DND-41 (cell line): Measurements from ENCODE around the gene TECPR2.

ENCODE experiments used
- ATAC-seq: fragments of 200-7000 bp; cut with Tn5 transposase; 3 replicates; pipeline ENCODE4 v1.9.1; 2021; ENCODE audit warnings: low read depth; ENCODE audit not compliant: insufficient read depth
- DNase-seq: peaks from one replicate; pipeline ENCODE4 v3.0.0-alpha.2; 2020
- H2AFZ ChIP-seq: 2 replicates; pipeline ENCODE4 v1.6.0; 2012; ENCODE audit warnings: low read depth, low read length
- H3K27ac ChIP-seq: 2 replicates; pipeline ENCODE4 v1.5.1; 2012; ENCODE audit warnings: low read length, inconsistent platforms
- H3K27me3 ChIP-seq: fragments of 200-600 bp; sonication (generic); 2 replicates; pipeline ENCODE4 v1.6.0; 2012; ENCODE audit warnings: low read length, mild to moderate bottlenecking, inconsistent platforms; ENCODE audit not compliant: insufficient read depth, poor library complexity
- H3K36me3 ChIP-seq: 2 replicates; pipeline ENCODE4 v1.5.1; 2012; ENCODE audit warnings: low read length, inconsistent platforms; ENCODE audit not compliant: insufficient read depth
- H3K4me1 ChIP-seq: 2 replicates; pipeline ENCODE4 v1.5.1; 2012; ENCODE audit warnings: mild to moderate bottlenecking, low read length; ENCODE audit not compliant: insufficient read depth
- H3K4me2 ChIP-seq: 2 replicates; pipeline ENCODE4 v1.6.0; 2012; ENCODE audit warnings: mild to moderate bottlenecking, moderate library complexity, low read length, inconsistent platforms; ENCODE audit not compliant: insufficient read depth
- H3K4me3 ChIP-seq, 2 experiments: fragments of 200-600 bp in 1 of 2; shearing (Covaris generic) in 1 of 2; 2 replicates each; pipeline ENCODE4 v1.5.1; 2012 to 2016; ENCODE audit warnings: inconsistent platforms in 2 of 2, low read length in 2 of 2, mild to moderate bottlenecking in 2 of 2, low read depth in 1 of 2, moderate library complexity in 1 of 2
- H3K79me2 ChIP-seq: 2 replicates; pipeline ENCODE4 v1.6.0; 2012; ENCODE audit warnings: low read length, inconsistent platforms; ENCODE audit not compliant: insufficient read depth
- H3K9ac ChIP-seq: 2 replicates; pipeline ENCODE4 v1.6.0; 2012; ENCODE audit warnings: low read depth, mild to moderate bottlenecking, inconsistent platforms, low read length, moderate library complexity
- H3K9me3 ChIP-seq: 2 replicates; pipeline ENCODE4 v1.5.1; 2012; ENCODE audit warnings: low read length, moderate library complexity, mild to moderate bottlenecking, inconsistent platforms; ENCODE audit not compliant: insufficient read depth, severe bottlenecking
- H4K20me1 ChIP-seq: 2 replicates; pipeline ENCODE4 v1.6.0; 2012; ENCODE audit warnings: low read length; ENCODE audit not compliant: insufficient read depth
- CTCF ChIP-seq: IDR thresholded peaks from 2 replicates; pipeline ENCODE4 v1.5.1; 2012; ENCODE audit warnings: borderline replicate concordance, low read length, moderate library complexity, mild to moderate bottlenecking; ENCODE audit not compliant: poor library complexity, severe bottlenecking; ENCODE audit errors: extremely low read depth
- EZH2 ChIP-seq: IDR thresholded peaks from 3 replicates; pipeline ENCODE4 v1.6.1; 2012; ENCODE audit warnings: borderline replicate concordance, low read depth, mild to moderate bottlenecking, moderate library complexity, low read length, inconsistent platforms; ENCODE audit not compliant: severe bottlenecking

The TECPR2 gene

GRCh38 chr14:102507081-102507856 lies 144.5 kb downstream of the TECPR2 start:
- Histone ChIP-seq H3K27ac (no peak overlapping the region), H3K27me3 (no peaks in the 10 kb centered on the region), H4K20me1 (no peaks in the 10 kb centered on the region; the same call in 1 of the 2 replicates), H3K9me3 (no peaks in the 10 kb centered on the region), H3K4me1 (no peaks in the 10 kb centered on the region), H3K4me2 (no peak overlapping the region), H2AFZ (no peak overlapping the region), H3K4me3 (no peak overlapping the region), H3K79me2 (no peaks in the 10 kb centered on the region), H3K36me3 (no peaks in the 10 kb centered on the region), H3K9ac (no peak overlapping the region)
- no peak for TF ChIP-seq EZH2
- no peak for TF ChIP-seq CTCF
- no peak for ATAC-seq
- no peak for DNase-seq

GRCh38 chr14:102507857-102508312 lies 145.1 kb downstream of the TECPR2 start:
- Histone ChIP-seq H3K4me2 (no peak overlapping the region), H3K9me3 (no peaks in the 10 kb centered on the region), H3K4me1 (no peaks in the 10 kb centered on the region), H3K79me2 (no peaks in the 10 kb centered on the region), H3K4me3 (no peak overlapping the region), H3K27me3 (no peaks in the 10 kb centered on the region), H3K9ac (no peak overlapping the region), H3K36me3 (no peaks in the 10 kb centered on the region), H2AFZ (no peak overlapping the region), H3K27ac (no peak overlapping the region), H4K20me1 (no peaks in the 10 kb centered on the region; the same call in 1 of the 2 replicates)
- peak; percentile 24; the same call in 1 of the 3 replicates for ATAC-seq
- TF ChIP-seq CTCF, result peak; percentile 30
- no peak for TF ChIP-seq EZH2
- no peak for DNase-seq

- no peaks in the 10 kb centered on the region for H3K36me3 ChIP-seq
- H2AFZ ChIP-seq, result no peak overlapping the region
- H3K9ac ChIP-seq, result no peak overlapping the region
- H3K9me3 ChIP-seq, result no peaks in the 10 kb centered on the region
- H3K4me3 ChIP-seq, result no peak overlapping the region
- H3K27me3 ChIP-seq, result no peaks in the 10 kb centered on the region
- ATAC-seq (no peak), DNase-seq (no peak)
- no peaks in the 10 kb centered on the region for H3K79me2 ChIP-seq
- no peak for TF ChIP-seq EZH2
- no peak for TF ChIP-seq CTCF
- H3K4me1 ChIP-seq, result no peaks in the 10 kb centered on the region
- no peak overlapping the region for H3K4me2 ChIP-seq
- H4K20me1 ChIP-seq, result no peaks in the 10 kb centered on the region; the same call in 1 of the 2 replicates
- no peak overlapping the region for H3K27ac ChIP-seq
Observed at GRCh38 chr14:102508410-102508773, 145.7 kb downstream of the TECPR2 start.
